ENCODE data around the gene HIC1.
"Not testable (repeated sequence)": the region's sequence is repeated elsewhere in the genome, so short reads cannot be mapped to it uniquely, and the experiment has no call there.

HIC1 gene

GRCh38 chr17:2054512-2055291 lies at the start of gene HIC1:
Gene HIC1, plus strand, starts transcription at chr17:2055103. Its CDS starts 1,588 bp downstream, at chr17:2056691.
- Histone ChIP-seq H3K4me1 (ENCODE audit: control insufficient read depth in 1 of 2, insufficient read depth in 1 of 2, low read depth in 1 of 2, low read length in 1 of 2) (peaks cover 52 to 80% of the 10 kb centered on the region in 2 experiments), H3K27me3 (peaks cover 84% of the 10 kb centered on the region), H3K27ac (peak within 1 kb of the TSS; percentile 29)

GRCh38 chr17:2008332-2009126 lies 46.4 kb upstream of the HIC1 start:
- Histone ChIP-seq H3K27me3 (peaks cover 40% of the 10 kb centered on the region), H3K4me3 (ENCODE audit: low read depth in 1 of 2, low read length in 1 of 2) (no peak overlapping the region), H3K27ac (no peak overlapping the region), H3K9me3 (no peaks in the 10 kb centered on the region), H3K36me3 (no peaks in the 10 kb centered on the region), H3K4me1 (ENCODE audit: control insufficient read depth in 1 of 2, insufficient read depth in 1 of 2, low read depth in 1 of 2, low read length in 1 of 2) (no peaks in the 10 kb centered on the region)
- no peak for TF ChIP-seq CTCF (IDR thresholded peaks at IDR 0.05)

More at GRCh38 chr17:2054512-2055291, at the start of gene HIC1:
- no peaks in the 10 kb centered on the region for H3K9me3 ChIP-seq
- TF ChIP-seq CTCF (IDR thresholded peaks at IDR 0.05) = peak; percentile 95
- H3K36me3 ChIP-seq = no peaks in the 10 kb centered on the region
- peak within 1 kb of the TSS; percentile 47 to 63 for H3K4me3 ChIP-seq (ENCODE audit: low read depth in 1 of 2, low read length in 1 of 2)

- H3K4me3 ChIP-seq (ENCODE audit: low read depth in 1 of 2, low read length in 1 of 2) = no peak overlapping the region
- H3K9me3 ChIP-seq = no peaks in the 10 kb centered on the region
- H3K27ac ChIP-seq = no peak overlapping the region
- peaks cover 44% of the 10 kb centered on the region for H3K27me3 ChIP-seq
- no peaks in the 10 kb centered on the region for H3K36me3 ChIP-seq
- no peak for TF ChIP-seq CTCF (IDR thresholded peaks at IDR 0.05)
- H3K4me1 ChIP-seq (ENCODE audit: control insufficient read depth in 1 of 2, insufficient read depth in 1 of 2, low read depth in 1 of 2, low read length in 1 of 2) = no peaks in the 10 kb centered on the region
These were observed 45.2 kb upstream of the HIC1 start for GRCh38 chr17:2009737-2010136.

- TF ChIP-seq CTCF (IDR thresholded peaks at IDR 0.05) = no peak
- Histone ChIP-seq H3K4me1 (ENCODE audit: control insufficient read depth in 1 of 2, insufficient read depth in 1 of 2, low read depth in 1 of 2, low read length in 1 of 2) (no peaks in the 10 kb centered on the region), H3K9me3 (no peaks in the 10 kb centered on the region), H3K27me3 (peaks cover 48% of the 10 kb centered on the region), H3K36me3 (no peaks in the 10 kb centered on the region), H3K4me3 (ENCODE audit: low read depth in 1 of 2, low read length in 1 of 2) (no peak overlapping the region), H3K27ac (no peak overlapping the region)
These were observed 43.2 kb upstream of the HIC1 start for GRCh38 chr17:2011411-2012371.

- H3K27me3 ChIP-seq = peaks cover 56% of the 10 kb centered on the region
These were observed 42.4 kb upstream of the HIC1 start for GRCh38 chr17:2012499-2012898.

GRCh38 chr17:2013220-2013993 lies 41.5 kb upstream of the HIC1 start:
- H3K4me1 ChIP-seq (ENCODE audit: control insufficient read depth in 1 of 2, insufficient read depth in 1 of 2, low read depth in 1 of 2, low read length in 1 of 2); H3K4me3 ChIP-seq (ENCODE audit: low read depth in 1 of 2, low read length in 1 of 2); H3K36me3 ChIP-seq; H3K9me3 ChIP-seq; H3K27ac ChIP-seq: not testable (repeated sequence)
- H3K27me3 ChIP-seq = peaks cover 64% of the 10 kb centered on the region

More at GRCh38 chr17:2012499-2012898, 42.4 kb upstream of the HIC1 start:
- no peak overlapping the region for H3K27ac ChIP-seq
- no peaks in the 10 kb centered on the region for H3K9me3 ChIP-seq
- no peak overlapping the region for H3K4me3 ChIP-seq (ENCODE audit: low read depth in 1 of 2, low read length in 1 of 2)
- H3K36me3 ChIP-seq = no peaks in the 10 kb centered on the region
- TF ChIP-seq CTCF (IDR thresholded peaks at IDR 0.05) = no peak
- no peaks in the 10 kb centered on the region for H3K4me1 ChIP-seq (ENCODE audit: control insufficient read depth in 1 of 2, insufficient read depth in 1 of 2, low read depth in 1 of 2, low read length in 1 of 2)

Measured in neutrophil (primary cell).